Testis (tissue), 2 donors: ENCODE data around the gene PLK5.

Source experiments
- CTCF ChIP-seq, 3 experiments: fragments of 450-650 bp in 2 of 3; fragments of 200-600 bp in 1 of 3; sonication (generic) in 1 of 3; IDR thresholded peaks; one replicate each; pipeline ENCODE4 v1.5.1; 2016 to 2019; ENCODE audit warnings: antibody characterized with exemption in 3 of 3, mild to moderate bottlenecking in 2 of 3, moderate library complexity in 1 of 3
- POLR2A ChIP-seq: fragments of 450-650 bp; IDR thresholded peaks from one replicate; pipeline ENCODE4 v1.6.1; 2017; ENCODE audit warnings: antibody characterized with exemption, mild to moderate bottlenecking, moderate library complexity

GRCh38 chr19:1532003-1532402, 8.1 kb downstream of the PLK5 start:
- TF ChIP-seq CTCF (IDR thresholded peaks at IDR 0.05) (no peak), POLR2A (no peak)
